HG03039 (cell line): ENCODE data around the gene RNPEPL1.

Experiments used
- ATAC-seq: cut with Tn5 transposase; IDR thresholded peaks from one replicate; pipeline ENCODE4 v1.9.1; 2021; ENCODE audit warnings: mild to moderate bottlenecking, moderate library complexity; ENCODE audit not compliant: unreplicated experiment

RNPEPL1 gene

DNA sequence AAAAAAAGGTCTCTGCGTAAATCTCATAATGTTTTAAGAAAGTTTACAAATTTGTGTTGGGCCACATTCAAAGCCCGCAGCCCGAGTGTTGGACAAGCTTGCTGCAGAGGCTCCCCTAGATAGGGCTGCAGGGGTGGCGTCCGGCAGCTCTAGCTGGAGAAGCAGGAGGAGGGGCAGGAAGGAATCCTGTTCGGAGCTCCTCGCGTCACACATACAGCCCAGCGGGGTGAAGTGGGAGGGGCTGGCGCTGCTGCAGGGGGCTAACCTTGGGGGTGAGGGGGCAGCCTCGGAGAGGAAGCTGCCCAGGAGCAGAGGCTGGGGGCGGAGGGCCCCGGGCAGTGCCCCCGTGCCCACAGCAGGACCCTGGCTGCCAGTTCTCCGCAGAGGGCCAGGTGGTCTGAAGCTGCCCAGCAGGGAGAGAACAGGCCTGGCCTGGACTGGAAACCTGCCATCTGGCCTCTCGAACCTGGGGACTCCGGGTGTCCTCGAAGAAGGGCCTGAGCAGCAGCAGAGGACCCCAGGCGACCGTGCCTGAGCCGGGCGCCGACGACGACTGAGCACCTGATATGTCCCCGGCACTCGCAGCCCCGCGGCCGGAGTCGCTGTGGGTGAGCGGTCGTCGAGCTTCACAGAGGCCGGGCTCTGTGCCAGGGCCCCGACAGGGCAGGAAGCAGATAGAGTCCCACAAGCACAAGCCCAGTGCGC is 54.4 kb downstream of the RNPEPL1 start:
- ATAC-seq = no peak

DNA sequence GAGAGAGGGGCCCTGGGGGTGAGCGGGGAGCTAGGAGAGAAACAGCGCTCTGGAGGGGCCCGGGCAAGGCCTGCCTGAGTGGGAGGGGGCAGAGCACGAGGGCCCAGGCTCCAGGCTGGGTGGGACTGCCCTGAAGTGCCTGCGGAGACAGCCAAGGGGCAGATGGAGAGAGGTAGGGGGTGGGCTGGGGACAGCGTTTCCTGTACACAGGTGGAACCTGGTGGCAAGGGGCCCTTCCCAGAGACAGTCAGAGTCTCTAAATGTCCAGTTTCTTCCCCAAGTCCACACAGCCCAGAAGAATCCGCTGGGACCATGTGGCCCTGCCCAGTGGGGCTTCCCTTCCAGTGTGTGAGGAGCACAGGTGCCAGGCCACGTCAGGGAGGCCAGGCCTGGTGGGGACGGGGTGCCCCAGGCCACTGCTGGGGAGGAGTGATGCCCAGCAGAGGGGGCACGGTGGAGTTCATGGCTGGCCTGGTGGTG is 55.3 kb downstream of the RNPEPL1 start:
- ATAC-seq = no peak

DNA sequence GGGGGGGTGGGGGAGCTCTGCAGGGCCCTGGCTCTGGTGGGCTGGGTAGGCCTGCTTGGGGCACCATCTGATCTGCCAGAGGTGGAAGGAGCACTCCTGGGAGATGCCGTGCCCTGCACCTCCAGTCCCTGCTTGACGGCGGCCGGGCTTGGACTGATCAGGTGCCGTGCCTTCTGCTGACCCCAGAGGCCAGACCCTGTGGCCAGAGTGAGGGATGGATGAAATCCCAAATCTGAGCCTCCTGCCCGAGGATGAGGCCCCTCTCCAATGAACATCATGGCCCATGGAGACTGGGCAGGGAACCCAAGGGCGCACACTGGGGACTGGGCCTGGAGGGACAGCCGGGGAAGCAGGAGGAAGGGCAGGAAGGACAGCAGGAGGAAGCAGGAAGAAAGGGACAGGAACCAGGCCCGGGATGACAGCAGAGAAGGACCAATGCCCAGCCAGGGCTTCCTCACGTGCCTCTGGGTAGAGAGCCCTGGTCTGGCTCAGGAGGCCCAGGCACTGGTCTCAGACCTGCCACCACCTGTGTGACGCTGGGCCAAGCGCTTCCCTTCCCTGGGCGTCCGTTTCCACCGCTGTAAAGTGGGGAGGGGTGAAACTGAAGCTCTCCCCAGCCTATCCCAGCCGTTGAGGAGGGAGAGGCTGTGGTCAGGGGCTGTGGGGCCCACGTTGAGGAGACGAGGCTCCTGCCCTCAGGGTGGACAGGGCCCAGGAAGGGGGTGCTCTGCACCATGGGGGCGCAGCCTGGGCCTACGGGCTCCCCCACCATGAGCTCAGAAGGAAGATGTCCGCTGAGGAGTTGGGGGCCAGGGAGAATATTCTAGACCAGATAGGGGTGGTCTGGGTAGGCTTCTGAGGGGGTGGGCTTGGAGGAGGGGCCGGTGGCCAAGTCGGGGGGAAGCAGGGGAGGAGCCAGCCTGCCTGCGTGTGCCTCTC is 56.0 kb downstream of the RNPEPL1 start:
- ATAC-seq = no peak

DNA sequence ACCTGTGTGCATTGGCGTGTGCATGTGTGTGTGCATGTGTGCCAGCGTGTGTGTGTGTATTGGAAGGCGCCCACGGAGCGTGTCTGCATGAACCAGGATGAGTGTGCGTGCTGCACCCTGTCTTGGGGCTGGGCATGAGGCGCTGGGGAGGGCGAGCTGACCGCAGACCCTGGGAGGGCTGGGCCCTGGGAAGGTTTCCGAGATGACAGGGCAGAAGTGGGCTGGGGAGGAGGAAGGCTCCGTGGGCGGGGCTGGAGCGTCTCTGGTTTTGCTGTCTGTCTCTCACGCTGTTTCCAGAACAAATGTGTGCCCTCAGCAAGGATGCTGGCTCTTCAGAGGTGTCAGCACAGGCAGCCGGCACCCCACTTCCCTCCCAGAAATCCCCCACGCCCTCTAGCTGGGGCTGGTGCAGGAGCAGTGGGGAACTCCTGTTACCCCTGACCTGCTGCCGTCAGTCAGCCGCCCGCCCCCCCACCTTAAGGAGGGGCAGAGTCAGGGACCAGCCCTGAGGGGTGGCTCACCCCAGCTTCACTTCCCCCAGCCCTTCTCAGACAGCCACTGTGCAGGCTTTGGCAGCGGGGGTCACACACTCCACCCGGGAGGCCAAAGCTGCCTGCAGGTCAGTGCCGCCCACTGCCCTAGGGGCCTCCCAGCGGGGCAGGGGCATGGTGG is 56.8 kb downstream of the RNPEPL1 start, which contains the start of gene GPR35:
Gene GPR35, plus strand, starts transcription at position 531 of the 672 bp plus-strand sequence. CDS start 4,473 bp downstream, outside the sequence.
- no peak for ATAC-seq

DNA sequence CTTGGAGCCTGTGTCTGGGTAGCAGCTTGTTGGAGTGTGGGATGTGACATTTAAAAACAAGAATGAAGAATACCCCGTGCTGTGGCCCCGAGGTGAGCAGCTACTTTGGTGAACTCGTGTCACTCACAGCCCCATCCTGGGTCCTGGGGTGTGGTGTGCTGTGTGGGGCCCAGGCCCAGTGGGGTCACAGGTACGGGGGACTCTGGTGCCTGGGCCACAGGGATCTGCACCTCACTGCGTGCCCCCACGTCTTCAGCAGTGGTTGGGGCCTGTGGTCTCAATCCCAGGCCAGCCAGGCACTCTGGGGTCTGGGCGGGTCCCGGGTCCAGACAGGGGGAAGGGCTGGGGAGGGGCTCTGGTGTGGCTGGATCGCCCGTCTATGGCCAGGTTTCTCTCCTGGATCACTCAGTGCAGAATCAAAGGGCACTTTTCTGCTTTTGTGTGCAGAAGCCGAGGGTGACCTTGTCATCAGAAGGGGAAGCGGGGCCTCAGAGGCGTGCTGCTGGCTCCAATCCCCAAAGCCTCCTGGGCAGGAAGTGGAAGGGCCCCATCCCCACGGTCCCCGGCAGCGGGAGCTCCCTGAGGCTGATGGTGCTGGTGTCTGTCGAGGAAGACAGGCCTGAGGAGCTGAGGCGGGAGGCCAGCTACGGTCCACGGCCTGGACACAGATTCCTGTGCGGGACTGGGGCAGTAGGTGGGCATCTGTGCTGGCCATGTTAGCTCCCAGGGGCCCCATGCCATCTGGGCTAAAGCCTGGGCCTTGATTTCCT is 58.4 kb downstream of the RNPEPL1 start:
- ATAC-seq = no peak

DNA sequence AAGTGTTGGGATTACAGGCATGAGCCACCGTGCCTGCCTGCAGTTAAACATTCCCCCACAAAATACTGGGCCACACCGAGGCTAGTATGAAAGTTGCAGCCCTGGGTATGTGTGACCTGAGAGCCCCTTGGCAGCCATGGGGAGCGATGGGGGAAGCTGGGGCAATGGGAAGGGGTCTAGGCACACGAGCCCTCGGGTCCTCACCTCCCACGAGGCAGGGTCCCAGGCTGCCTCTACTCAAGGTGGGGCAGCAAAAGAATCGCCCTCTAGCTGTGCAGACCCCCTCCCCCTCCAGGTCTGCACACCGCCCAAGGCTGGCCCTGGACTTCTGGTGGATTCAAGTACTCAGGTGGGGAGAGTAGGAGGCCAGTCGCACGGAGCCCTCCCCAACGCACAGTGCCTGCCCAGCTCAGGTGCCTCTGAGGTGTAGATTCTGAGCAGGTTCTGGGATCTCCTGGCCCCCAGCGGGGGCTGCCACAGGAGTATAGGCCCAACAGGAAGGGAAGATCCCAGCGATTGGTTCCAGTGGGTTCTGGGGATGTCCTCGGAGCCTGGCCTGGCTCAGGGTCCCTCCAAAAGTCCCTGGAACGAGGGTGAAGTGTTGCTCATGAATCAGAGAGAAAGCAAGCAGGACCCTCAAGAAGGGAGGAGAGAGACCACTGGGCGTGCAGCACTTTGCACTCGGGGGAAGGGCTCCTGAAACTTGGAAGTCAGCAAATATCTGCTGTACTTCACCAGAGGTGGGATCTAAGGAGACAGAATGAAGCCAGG is 59.6 kb downstream of the RNPEPL1 start:
- ATAC-seq = no peak

DNA sequence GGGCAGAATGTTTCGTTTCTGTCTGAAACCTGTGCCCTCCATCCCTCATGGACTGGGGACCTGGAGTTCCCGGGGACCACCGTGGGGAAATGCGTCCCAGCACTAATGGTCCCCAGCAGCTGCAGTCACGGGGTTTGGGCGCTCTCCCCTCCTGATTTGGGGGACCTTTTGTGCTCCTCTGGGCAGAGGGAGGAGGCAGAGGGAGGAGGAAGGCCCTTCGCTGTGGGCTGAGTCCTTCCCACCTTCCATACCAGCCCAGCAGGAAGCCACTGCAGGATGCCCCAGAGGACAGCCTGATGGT is 60.2 kb downstream of the RNPEPL1 start:
- ATAC-seq = no peak

DNA sequence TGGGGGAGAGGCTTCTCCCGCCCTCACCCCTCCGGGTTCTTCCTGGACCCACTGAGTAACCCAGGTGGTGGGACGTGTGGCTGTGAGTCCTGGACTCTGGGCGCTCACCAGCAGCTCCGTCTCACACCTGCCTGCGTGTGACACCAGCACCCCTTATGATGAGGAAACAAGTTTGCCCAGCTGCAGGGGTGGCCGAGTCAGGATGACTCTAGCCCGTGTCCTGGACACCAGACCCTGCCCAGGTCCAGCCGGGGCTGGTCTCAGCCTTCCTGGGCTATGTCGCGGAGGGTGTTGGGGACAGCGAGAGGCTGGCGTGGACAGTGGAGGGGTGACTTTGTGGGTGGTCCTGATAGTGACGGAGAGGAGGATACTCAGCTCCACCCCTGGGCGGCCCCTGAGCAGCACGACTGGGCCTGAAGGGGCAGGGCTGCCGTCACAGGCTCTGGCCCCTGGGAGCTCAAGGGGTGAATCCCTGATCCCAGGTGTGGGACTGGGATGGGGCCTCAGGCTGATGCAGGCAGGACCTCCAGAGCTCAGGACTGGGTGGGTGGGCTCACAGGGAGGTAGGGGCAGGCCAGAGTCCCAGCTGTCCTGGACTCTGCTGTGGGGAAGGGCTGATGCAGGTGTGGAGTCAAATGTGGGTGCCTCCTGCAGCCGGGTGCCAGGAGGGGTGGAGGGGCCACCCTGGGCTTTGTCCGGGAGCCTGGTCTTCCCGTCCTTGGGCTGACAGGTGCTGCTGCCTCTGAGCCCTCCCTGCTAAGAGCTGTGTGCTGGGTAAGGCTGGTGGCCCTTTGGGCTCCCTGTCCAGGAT is 60.7 kb downstream of the RNPEPL1 start:
- ATAC-seq = no peak

DNA sequence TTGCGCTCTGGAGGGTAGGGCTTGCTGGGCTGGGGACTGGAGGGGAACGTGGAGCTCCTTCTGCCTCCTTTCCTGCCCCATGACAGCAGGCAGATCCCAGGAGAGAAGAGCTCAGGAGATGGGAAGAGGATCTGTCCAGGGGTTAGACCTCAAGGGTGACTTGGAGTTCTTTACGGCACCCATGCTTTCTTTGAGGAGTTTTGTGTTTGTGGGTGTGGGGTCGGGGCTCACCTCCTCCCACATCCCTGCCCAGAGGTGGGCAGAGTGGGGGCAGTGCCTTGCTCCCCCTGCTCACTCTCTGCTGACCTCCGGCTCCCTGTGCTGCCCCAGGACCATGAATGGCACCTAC is 61.3 kb downstream of the RNPEPL1 start:
- ATAC-seq = no peak

DNA sequence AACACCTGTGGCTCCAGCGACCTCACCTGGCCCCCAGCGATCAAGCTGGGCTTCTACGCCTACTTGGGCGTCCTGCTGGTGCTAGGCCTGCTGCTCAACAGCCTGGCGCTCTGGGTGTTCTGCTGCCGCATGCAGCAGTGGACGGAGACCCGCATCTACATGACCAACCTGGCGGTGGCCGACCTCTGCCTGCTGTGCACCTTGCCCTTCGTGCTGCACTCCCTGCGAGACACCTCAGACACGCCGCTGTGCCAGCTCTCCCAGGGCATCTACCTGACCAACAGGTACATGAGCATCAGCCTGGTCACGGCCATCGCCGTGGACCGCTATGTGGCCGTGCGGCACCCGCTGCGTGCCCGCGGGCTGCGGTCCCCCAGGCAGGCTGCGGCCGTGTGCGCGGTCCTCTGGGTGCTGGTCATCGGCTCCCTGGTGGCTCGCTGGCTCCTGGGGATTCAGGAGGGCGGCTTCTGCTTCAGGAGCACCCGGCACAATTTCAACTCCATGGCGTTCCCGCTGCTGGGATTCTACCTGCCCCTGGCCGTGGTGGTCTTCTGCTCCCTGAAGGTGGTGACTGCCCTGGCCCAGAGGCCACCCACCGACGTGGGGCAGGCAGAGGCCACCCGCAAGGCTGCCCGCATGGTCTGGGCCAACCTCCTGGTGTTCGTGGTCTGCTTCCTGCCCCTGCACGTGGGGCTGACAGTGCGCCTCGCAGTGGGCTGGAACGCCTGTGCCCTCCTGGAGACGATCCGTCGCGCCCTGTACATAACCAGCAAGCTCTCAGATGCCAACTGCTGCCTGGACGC is 61.9 kb downstream of the RNPEPL1 start:
- ATAC-seq = no peak
